Sigmoid colon (tissue), 4 donors: ENCODE data around the gene DTX1.

Source experiments
- CTCF ChIP-seq, 4 experiments: fragments of 450-650 bp in 3 of 4; fragments of 200-600 bp in 1 of 4; IDR thresholded peaks; one replicate each; pipeline ENCODE4 v1.5.1; 2016 to 2019; ENCODE audit warnings: antibody characterized with exemption in 4 of 4, mild to moderate bottlenecking in 3 of 4, moderate library complexity in 2 of 4
- EP300 ChIP-seq, 4 donors: sonication (generic); formaldehyde crosslinking; IDR thresholded peaks; one replicate each; pipeline ENCODE4 v1.6.1; 2017; ENCODE audit warnings: antibody characterized with exemption in 4 of 4
- POLR2A ChIP-seq, 2 donors: fragments of 450-650 bp; IDR thresholded peaks; one replicate each; pipeline ENCODE4 v1.6.1; 2016; ENCODE audit warnings: antibody characterized with exemption in 2 of 2, mild to moderate bottlenecking in 2 of 2, moderate library complexity in 2 of 2
- POLR2AphosphoS5 ChIP-seq, 4 donors: sonication (generic); formaldehyde crosslinking; IDR thresholded peaks; one replicate each; pipeline ENCODE4 v1.6.1; 2017; ENCODE audit warnings: antibody characterized with exemption in 4 of 4

- TF ChIP-seq POLR2A (IDR thresholded peaks at IDR 0.05) (no peak), CTCF (IDR thresholded peaks at IDR 0.05) (no peak), POLR2AphosphoS5 (IDR thresholded peaks at IDR 0.05) (no peak), EP300 (IDR thresholded peaks at IDR 0.05) (no peak)
These were observed 77.5 kb downstream of the DTX1 start for GRCh38 chr12:113134071-113134470.
